C4-2B (cell line): Measurements from ENCODE around the gene SBNO2.

Source experiments
- CTCF ChIP-seq: fragments of 450-650 bp; conservative IDR thresholded peaks from 2 replicates; pipeline ENCODE4 v1.5.1; 2017; ENCODE audit warnings: mild to moderate bottlenecking
- ZFX ChIP-seq: fragments of 450-650 bp; IDR thresholded peaks from 2 replicates; pipeline ENCODE4 v1.6.1; 2017

GRCh38 chr19:1112268-1113029 lies 61.6 kb downstream of the SBNO2 start:
- TF ChIP-seq CTCF (no peak), ZFX (peak; percentile 75; the same call in 1 of the 2 replicates)
